ENCODE data around the gene ITGB3. TPM values are rescaled to one million over a fixed set of nuclear protein-coding genes. Genes with fewer than 3 reads are reported as not detected.

The ITGB3 gene
- total and polyA plus RNA-seq, 9 of the 15 experiments (the other 6 are each of a cell fraction or from before 2014, with no cell fraction given), result 0.08 to 2.6 (median 0.62) TPM; not detected in 1

DNA sequence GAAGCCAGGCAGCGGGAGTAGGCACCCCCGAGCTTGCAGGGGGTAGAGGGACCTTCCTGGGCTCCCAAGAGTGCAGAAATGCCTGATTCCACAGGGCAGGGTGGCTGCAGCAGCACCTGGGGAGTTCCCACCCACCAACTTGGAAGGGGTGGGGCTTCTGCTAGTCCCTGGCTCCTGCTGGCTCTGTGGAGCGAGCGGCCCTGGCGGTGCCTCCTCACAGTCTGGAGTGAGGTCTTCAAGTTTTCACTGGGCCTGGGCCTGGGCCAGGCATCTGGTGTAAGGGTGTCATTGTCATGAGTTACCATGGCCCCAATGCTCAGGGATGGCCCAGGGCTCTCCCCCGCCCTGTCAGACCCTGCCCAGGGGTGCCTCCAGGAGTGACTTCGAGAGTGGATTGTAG is 15.8 kb upstream of the ITGB3 start:
- CTCF ChIA-PET (ENCODE audit: low intra/inter-chr PET ratio), result no interaction called here
- intact Hi-C loops (cut with micrococcal nuclease), result no loop called here
- FAIRE-seq, result no peak

DNA sequence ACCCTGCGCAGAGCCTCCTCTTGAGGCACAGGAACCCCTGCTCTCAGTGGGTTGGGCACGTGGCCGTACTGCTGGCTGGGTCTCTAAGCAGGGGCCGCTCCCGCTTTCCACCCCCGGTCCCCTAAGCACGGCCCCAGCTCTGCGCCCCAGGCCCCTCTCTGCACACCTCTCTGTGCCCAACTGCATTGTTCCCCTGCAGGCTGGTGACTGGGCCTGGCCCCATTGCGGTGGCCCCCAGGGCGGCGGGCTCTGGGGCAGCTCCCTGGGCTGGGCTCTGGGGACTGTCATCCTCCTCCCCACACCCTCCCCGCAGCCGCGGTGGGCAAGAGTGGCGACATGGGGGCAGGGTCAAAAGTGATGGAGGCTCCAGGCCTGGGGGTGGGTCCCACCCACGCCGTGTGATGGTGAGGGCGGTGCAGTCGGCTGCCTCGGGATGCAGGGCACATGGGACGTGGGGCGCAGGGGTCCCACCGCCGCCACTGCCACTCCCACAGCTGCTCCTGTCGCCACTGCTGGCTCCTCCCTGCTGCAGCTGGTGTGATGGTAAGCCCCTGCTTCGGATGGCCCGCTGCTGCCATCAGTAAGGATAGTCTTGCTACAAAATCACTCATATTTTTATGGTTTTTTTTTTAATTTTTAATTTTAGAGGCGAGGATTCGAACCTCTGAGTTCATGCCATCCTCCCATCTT is 15.2 kb upstream of the ITGB3 start:
- Histone ChIP-seq H4K20me1 (replicated peaks; ENCODE audit: control insufficient read depth, insufficient read depth, low read length) (no peaks in the 10 kb centered on the region), H2AFZ (ENCODE audit: low read depth, low read length) (no peak overlapping the region), H3K4me3 (no peak overlapping the region), H3K4me1 (replicated peaks in 1 of 2; ENCODE audit: control insufficient read depth in 2 of 2, insufficient read depth in 2 of 2, low read length in 2 of 2) (peaks cover 20 to 21% of the 10 kb centered on the region in 2 experiments), H3K27ac (ENCODE audit: extremely low read depth, low read depth, low read length) (no peak overlapping the region), H3K36me3 (ENCODE audit: control insufficient read depth, insufficient read depth, low read length) (no peaks in the 10 kb centered on the region), H3K27me3 (ENCODE audit: control insufficient read depth in 2 of 2, insufficient read depth in 2 of 2, low read length in 2 of 2) (no peaks in the 10 kb centered on the region), H3K79me2 (ENCODE audit: control insufficient read depth, insufficient read depth, low read length) (no peaks in the 10 kb centered on the region), H3K9me1 (ENCODE audit: control insufficient read depth, insufficient read depth, low read length) (peaks cover 4% of the 10 kb centered on the region), H3K9me3 (replicated peaks; ENCODE audit: control insufficient read depth, insufficient read depth, low read depth, low read length) (no peaks in the 10 kb centered on the region; the same call in 1 of the 2 replicates), H3K4me2 (ENCODE audit: insufficient read depth, low read length) (no peak overlapping the region), H3K9ac (ENCODE audit: insufficient read depth in 1 of 2, low read depth in 2 of 2, low read length in 2 of 2) (no peak overlapping the region)
- BruUV-seq (replicated peaks), result no TSS peak
- ChIA-PET POLR2A (no interaction called here), CTCF (ENCODE audit: low intra/inter-chr PET ratio) (interaction anchor here (0.6 kb wide), 1 partner anchor 8 kb away, joined by 4 read pairs; no protein-coding TSS in a partner anchor)
- DNase-seq (ENCODE audit: extremely low read depth in 1 of 4, low spot score in 3 of 4) (no peak), FAIRE-seq (no peak), ATAC-seq (no peak)
- 81% methylated on average over 22 of the region's 29 CpGs for WGBS (ENCODE audit: insufficient coverage, low coverage, missing lambda C conversion rate)
- in situ Hi-C loops (cut with MboI) (no loop called here), intact Hi-C loops (cut with micrococcal nuclease) (no loop called here)
- TF ChIP-seq, protein P1, sequence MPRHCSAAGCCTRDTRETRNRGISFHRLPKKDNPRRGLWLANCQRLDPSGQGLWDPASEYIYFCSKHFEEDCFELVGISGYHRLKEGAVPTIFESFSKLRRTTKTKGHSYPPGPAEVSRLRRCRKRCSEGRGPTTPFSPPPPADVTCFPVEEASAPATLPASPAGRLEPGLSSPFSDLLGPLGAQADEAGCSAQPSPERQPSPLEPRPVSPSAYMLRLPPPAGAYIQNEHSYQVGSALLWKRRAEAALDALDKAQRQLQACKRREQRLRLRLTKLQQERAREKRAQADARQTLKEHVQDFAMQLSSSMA (CRISPR knock-in tag; IDR thresholded peaks at IDR 0.05), result no peak
- TF ChIP-seq, protein P2, sequence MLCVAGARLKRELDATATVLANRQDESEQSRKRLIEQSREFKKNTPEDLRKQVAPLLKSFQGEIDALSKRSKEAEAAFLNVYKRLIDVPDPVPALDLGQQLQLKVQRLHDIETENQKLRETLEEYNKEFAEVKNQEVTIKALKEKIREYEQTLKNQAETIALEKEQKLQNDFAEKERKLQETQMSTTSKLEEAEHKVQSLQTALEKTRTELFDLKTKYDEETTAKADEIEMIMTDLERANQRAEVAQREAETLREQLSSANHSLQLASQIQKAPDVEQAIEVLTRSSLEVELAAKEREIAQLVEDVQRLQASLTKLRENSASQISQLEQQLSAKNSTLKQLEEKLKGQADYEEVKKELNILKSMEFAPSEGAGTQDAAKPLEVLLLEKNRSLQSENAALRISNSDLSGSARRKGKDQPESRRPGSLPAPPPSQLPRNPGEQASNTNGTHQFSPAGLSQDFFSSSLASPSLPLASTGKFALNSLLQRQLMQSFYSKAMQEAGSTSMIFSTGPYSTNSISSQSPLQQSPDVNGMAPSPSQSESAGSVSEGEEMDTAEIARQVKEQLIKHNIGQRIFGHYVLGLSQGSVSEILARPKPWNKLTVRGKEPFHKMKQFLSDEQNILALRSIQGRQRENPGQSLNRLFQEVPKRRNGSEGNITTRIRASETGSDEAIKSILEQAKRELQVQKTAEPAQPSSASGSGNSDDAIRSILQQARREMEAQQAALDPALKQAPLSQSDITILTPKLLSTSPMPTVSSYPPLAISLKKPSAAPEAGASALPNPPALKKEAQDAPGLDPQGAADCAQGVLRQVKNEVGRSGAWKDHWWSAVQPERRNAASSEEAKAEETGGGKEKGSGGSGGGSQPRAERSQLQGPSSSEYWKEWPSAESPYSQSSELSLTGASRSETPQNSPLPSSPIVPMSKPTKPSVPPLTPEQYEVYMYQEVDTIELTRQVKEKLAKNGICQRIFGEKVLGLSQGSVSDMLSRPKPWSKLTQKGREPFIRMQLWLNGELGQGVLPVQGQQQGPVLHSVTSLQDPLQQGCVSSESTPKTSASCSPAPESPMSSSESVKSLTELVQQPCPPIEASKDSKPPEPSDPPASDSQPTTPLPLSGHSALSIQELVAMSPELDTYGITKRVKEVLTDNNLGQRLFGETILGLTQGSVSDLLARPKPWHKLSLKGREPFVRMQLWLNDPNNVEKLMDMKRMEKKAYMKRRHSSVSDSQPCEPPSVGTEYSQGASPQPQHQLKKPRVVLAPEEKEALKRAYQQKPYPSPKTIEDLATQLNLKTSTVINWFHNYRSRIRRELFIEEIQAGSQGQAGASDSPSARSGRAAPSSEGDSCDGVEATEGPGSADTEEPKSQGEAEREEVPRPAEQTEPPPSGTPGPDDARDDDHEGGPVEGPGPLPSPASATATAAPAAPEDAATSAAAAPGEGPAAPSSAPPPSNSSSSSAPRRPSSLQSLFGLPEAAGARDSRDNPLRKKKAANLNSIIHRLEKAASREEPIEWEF (CRISPR knock-in tag; IDR thresholded peaks at IDR 0.05), result no peak
- no peak for TF ChIP-seq ZBED1 (IDR thresholded peaks at IDR 0.05)
- TF ChIP-seq KLF13 (tag; IDR thresholded peaks at IDR 0.05; ENCODE audit: borderline replicate concordance, low read depth), result no peak

More for the DNA sequence above, 15.8 kb upstream of the ITGB3 start:
- Histone ChIP-seq H3K4me2 (ENCODE audit: insufficient read depth, low read length) (no peak overlapping the region), H3K27me3 (ENCODE audit: control insufficient read depth in 2 of 2, insufficient read depth in 2 of 2, low read length in 2 of 2) (no peaks in the 10 kb centered on the region), H3K9ac (ENCODE audit: insufficient read depth in 1 of 2, low read depth in 2 of 2, low read length in 2 of 2) (no peak overlapping the region), H3K9me1 (ENCODE audit: control insufficient read depth, insufficient read depth, low read length) (peaks cover 4% of the 10 kb centered on the region), H3K4me3 (no peak overlapping the region), H2AFZ (ENCODE audit: low read depth, low read length) (no peak overlapping the region), H3K9me3 (replicated peaks; ENCODE audit: control insufficient read depth, insufficient read depth, low read depth, low read length) (no peaks in the 10 kb centered on the region; the same call in 1 of the 2 replicates), H4K20me1 (replicated peaks; ENCODE audit: control insufficient read depth, insufficient read depth, low read length) (no peaks in the 10 kb centered on the region), H3K36me3 (ENCODE audit: control insufficient read depth, insufficient read depth, low read length) (no peaks in the 10 kb centered on the region), H3K27ac (ENCODE audit: extremely low read depth, low read depth, low read length) (no peak overlapping the region), H3K4me1 (replicated peaks in 1 of 2; ENCODE audit: control insufficient read depth in 2 of 2, insufficient read depth in 2 of 2, low read length in 2 of 2) (peaks cover 21 to 24% of the 10 kb centered on the region in 2 experiments), H3K79me2 (ENCODE audit: control insufficient read depth, insufficient read depth, low read length) (no peaks in the 10 kb centered on the region)
- no peak for DNase-seq (ENCODE audit: extremely low read depth in 1 of 4, low spot score in 3 of 4)
- BruUV-seq (replicated peaks), result no TSS peak
- TF ChIP-seq PRMT5 (CRISPR knock-in tag; IDR thresholded peaks at IDR 0.05) (no peak), U2AF1 (optimal IDR thresholded peaks at IDR 0.05; ENCODE audit: low read depth, low read length) (no peak), TAF7 (tag; IDR thresholded peaks at IDR 0.05) (no peak), BCL6 (CRISPR knock-in tag; IDR thresholded peaks at IDR 0.05) (no peak), MIER1 (IDR thresholded peaks at IDR 0.05; ENCODE audit: low read depth) (no peak), ZNF239 (CRISPR knock-in tag; IDR thresholded peaks at IDR 0.05) (no peak), ZNF695 (CRISPR knock-in tag; IDR thresholded peaks at IDR 0.05) (no peak), PTBP1 (IDR thresholded peaks at IDR 0.05; ENCODE audit: low read depth, low read length) (no peak), MECOM (CRISPR knock-in tag; IDR thresholded peaks at IDR 0.05) (no peak), RAD51 (IDR thresholded peaks at IDR 0.05; ENCODE audit: borderline replicate concordance, low read depth) (no peak), HIVEP1 (CRISPR knock-in tag; IDR thresholded peaks at IDR 0.05) (no peak)
- WGBS (ENCODE audit: insufficient coverage, low coverage, missing lambda C conversion rate), result 77% methylated on average over 7 of the region's 7 CpGs
- in situ Hi-C loops (cut with MboI), result no loop called here
- POLR2A ChIA-PET, result no interaction called here
- no peak for ATAC-seq
